GM12878 (cell line): ENCODE data around the gene KRTAP4-6. TPM values are rescaled to one million over a fixed set of nuclear protein-coding genes. Genes with fewer than 3 reads are reported as not detected.

Source experiments
- ATAC-seq: fragments of 200-7000 bp; cut with Tn5 transposase; 3 replicates; pipeline ENCODE4 v1.9.1; 2020; ENCODE audit warnings: mild to moderate bottlenecking, moderate library complexity
- BruUV-seq: library from RNA; stranded (reverse); fragments of 400-500 nt; replicated peaks from 2 replicates; lab custom pipeline; 2021; lab: Mats Ljungman, UMichigan
- CTCF ChIA-PET: fragments of 300-600 bp; sonication (Branson Sonifier 250); formaldehyde crosslinking; extraction: SDS; loops from one replicate; lab custom pipeline; 2021; ENCODE audit warnings: inconsistent platforms; lab: Yijun Ruan, JAX
- POLR2A ChIA-PET: fragments of 350-600 bp; formaldehyde crosslinking; extraction: SDS; loops from one replicate; lab custom pipeline; 2021; ENCODE audit warnings: inconsistent platforms; lab: Charles Lee
- RAD21 ChIA-PET: fragments of 300-600 bp; sonication (Branson Sonifier 250); formaldehyde crosslinking; loops from one replicate; lab custom pipeline; 2023; ENCODE audit warnings: antibody characterized with exemption; ENCODE audit not compliant: unreplicated experiment; lab: Charles Lee
- SMC1A ChIA-PET: fragments of 300-600 bp; sonication (Branson Sonifier 250); formaldehyde crosslinking; loops from one replicate; lab custom pipeline; 2023; ENCODE audit not compliant: unreplicated experiment, uncharacterized antibody; lab: Charles Lee
- DNase-seq: peaks from one replicate; pipeline ENCODE4 v3.0.0-alpha.2; 2011; ENCODE audit warnings: low read depth, low spot score
- FAIRE-seq: peaks from 3 replicates; lab custom pipeline; 2011; peaks lifted over from hg19 to GRCh38; lab: Jason Lieb, UNC
- H2AFZ ChIP-seq: 2 replicates; pipeline ENCODE4 v1.6.0; 2011; ENCODE audit warnings: low read depth, low read length, control low read depth; ENCODE audit not compliant: control insufficient read depth
- H3K27ac ChIP-seq: 2 replicates; pipeline ENCODE4 v1.5.1; 2011; ENCODE audit warnings: control low read depth; ENCODE audit not compliant: control insufficient read depth, insufficient read depth
- H3K27me3 ChIP-seq, 2 experiments: replicated peaks in 1 of 2; 2 replicates each; pipeline versions ENCODE4 v1.6.0 to v1.6.1; 2011; ENCODE audit warnings: low read length in 1 of 2; ENCODE audit not compliant: control insufficient read depth in 2 of 2, insufficient read depth in 2 of 2
- H3K36me3 ChIP-seq, 2 experiments: 2 replicates each; pipeline ENCODE4 v1.5.1; 2011; ENCODE audit warnings: low read length in 1 of 2; ENCODE audit not compliant: control insufficient read depth in 2 of 2, insufficient read depth in 2 of 2
- H3K4me1 ChIP-seq: 2 replicates; pipeline ENCODE4 v1.6.1; 2011; ENCODE audit warnings: mild to moderate bottlenecking, low read length, moderate library complexity, mixed read lengths; ENCODE audit not compliant: control insufficient read depth, insufficient read depth
- H3K4me2 ChIP-seq: 2 replicates; pipeline ENCODE4 v1.6.0; 2011; ENCODE audit warnings: control low read depth; ENCODE audit not compliant: control insufficient read depth, insufficient read depth
- H3K4me3 ChIP-seq: fragments of 200-600 bp; sonication (generic); 2 replicates; pipeline ENCODE4 v1.5.1; 2016
- H3K79me2 ChIP-seq: 2 replicates; pipeline ENCODE4 v1.6.0; 2011; ENCODE audit warnings: low read length; ENCODE audit not compliant: control insufficient read depth, insufficient read depth
- H3K9ac ChIP-seq: 2 replicates; pipeline ENCODE4 v1.8.0; 2011; ENCODE audit warnings: low read length, control low read depth, mixed read lengths; ENCODE audit not compliant: control insufficient read depth, insufficient read depth
- H3K9me3 ChIP-seq: replicated peaks from 3 replicates; pipeline ENCODE4 v1.5.1; 2011; ENCODE audit warnings: mild to moderate bottlenecking, low read length; ENCODE audit not compliant: control insufficient read depth, insufficient read depth
- H4K20me1 ChIP-seq: 2 replicates; pipeline ENCODE4 v1.6.0; 2011; ENCODE audit not compliant: control insufficient read depth, insufficient read depth
- ASH2L ChIP-seq: fragments of 300-600, 200-600 bp; sonication (generic); IDR thresholded peaks from 2 replicates; pipeline ENCODE4 v1.6.1; 2017; ENCODE audit warnings: low read depth, mild to moderate bottlenecking, borderline replicate concordance
- GATAD2B ChIP-seq: fragments of 450-650 bp; conservative IDR thresholded peaks from 2 replicates; pipeline ENCODE4 v1.6.1; 2017; ENCODE audit warnings: low read depth, mild to moderate bottlenecking, moderate library complexity
- NR2C1 ChIP-seq: fragments of 450-650 bp; IDR thresholded peaks from 2 replicates; pipeline ENCODE4 v1.6.1; 2017; ENCODE audit warnings: antibody characterized with exemption, mild to moderate bottlenecking, moderate library complexity
- NRF1 ChIP-seq: conservative IDR thresholded peaks from 2 replicates; pipeline ENCODE4 v1.6.1; 2011; ENCODE audit warnings: mild to moderate bottlenecking, low read depth, low read length, improper control_type of control experiment
- SREBF1 ChIP-seq: IDR thresholded peaks from 2 replicates; pipeline ENCODE4 v1.6.1; 2012; ENCODE audit warnings: mild to moderate bottlenecking, low read length
- ZNF217 ChIP-seq: fragments of 450-650 bp; IDR thresholded peaks from 2 replicates; pipeline ENCODE4 v1.6.1; 2017; ENCODE audit warnings: antibody characterized with exemption, mild to moderate bottlenecking
- WGBS: methylation state at CpG from one replicate; pipeline ENCODE4 v1.1.6; 2016; ENCODE audit warnings: low lambda C conversion rate; ENCODE audit not compliant: insufficient replicate concordance, insufficient coverage; ENCODE audit errors: missing lambda C conversion rate; 5-methylcytosine and 5-hydroxymethylcytosine counted together
- in situ Hi-C: fragments of 300-500 bp; cut with MboI; formaldehyde crosslinking; loops from 9 replicates; pipeline ENCODE4 v1.14.3; 2018; ENCODE audit warnings: mixed read lengths
- intact Hi-C: fragments of 100-400 bp; cut with micrococcal nuclease; formaldehyde crosslinking; loops from one replicate; pipeline ENCODE4 v1.14.2; 2022; ENCODE audit not compliant: unreplicated experiment
- polyA plus RNA-seq, 11 experiments: library from polyadenylated mRNA; depleted of rRNA in 4 of 11; unstranded in 6 of 11; stranded (reverse) in 5 of 11; fragments of >200 nt; fragmentation: Nextera tagmentation in 4 of 11; fragmentation: Illumina TruSeq in 1 of 11; extraction: Ambion mirVana in 4 of 11; extraction: Trizol in 1 of 11; gene quantifications; 1 replicate in 1 of 11; 2 replicates in 10 of 11; pipeline versions ENCODE4 v1.2.1 to v1.2.3, GENCODE V29; 2011 to 2016; ENCODE audit warnings: inconsistent platforms in 2 of 11, missing spikeins in 2 of 11, low read depth in 1 of 11
- total RNA-seq, 4 experiments: library from RNA; depleted of rRNA in 3 of 4; stranded (reverse); fragments of >200 nt in 3 of 4; fragmentation: Illumina TruSeq in 1 of 4; extraction: Trizol in 1 of 4; gene quantifications; 2 replicates each; pipeline versions ENCODE4 v1.2.1 to v1.2.3, GENCODE V29; 2013 to 2021
- TF ChIP-seq, protein P1 (sequence below): fragments of 450-650 bp; IDR thresholded peaks from 2 replicates; pipeline ENCODE4 v1.6.1; 2016; ENCODE audit warnings: mild to moderate bottlenecking

Gene KRTAP4-6
- total and polyA plus RNA-seq, 10 of the 15 experiments (the other 5 are each of a cell fraction or from before 2014, with no cell fraction given): not detected

DNA sequence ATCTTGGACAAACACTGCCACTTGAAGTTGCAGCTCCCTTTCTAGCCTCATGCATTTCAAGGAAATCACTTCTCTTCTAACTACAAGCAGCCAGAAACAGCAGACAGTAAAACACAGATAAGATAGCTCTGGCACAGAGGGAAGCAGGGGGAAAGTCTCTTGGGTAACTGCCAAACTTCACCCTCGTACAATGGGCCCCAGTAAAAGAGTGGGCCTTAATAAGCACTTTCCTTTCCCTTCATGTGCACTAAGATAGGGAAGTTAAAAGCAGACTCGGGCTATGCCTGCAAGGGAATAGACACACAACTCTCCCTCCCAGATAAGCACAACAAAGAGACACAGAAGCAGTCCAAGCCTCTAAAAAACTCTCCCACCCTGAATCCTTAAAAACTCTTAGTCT, 13.5 kb upstream of the KRTAP4-6 start:
- Histone ChIP-seq H3K4me2 (no peak overlapping the region), H2AFZ (no peak overlapping the region)
- BruUV-seq: no TSS peak

DNA sequence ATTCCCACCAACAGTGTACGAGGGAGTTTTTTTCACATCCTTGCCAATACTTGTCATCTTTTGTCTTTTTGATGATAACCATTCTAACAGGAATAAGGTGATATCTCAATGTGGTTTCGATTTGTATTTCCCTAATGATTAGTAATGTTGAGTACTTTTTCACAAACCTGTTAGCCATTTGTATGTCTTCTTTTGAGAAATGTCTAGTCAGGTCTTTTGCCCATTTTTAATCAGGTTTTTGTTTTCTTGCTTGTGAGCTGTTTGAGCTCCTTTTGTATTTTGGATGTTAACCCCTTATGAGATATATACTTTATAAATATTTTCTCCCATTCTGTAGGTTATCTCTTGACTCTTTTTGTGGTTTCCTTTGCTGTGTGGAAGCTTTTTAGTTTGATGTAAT, 11.2 kb upstream of the KRTAP4-6 start:
- ChIA-PET SMC1A (no interaction called here), CTCF (no interaction called here), RAD21 (no interaction called here)
- Histone ChIP-seq H3K27me3 (no peaks in the 10 kb centered on the region), H2AFZ (no peak overlapping the region), H4K20me1 (no peaks in the 10 kb centered on the region), H3K36me3 (no peaks in the 10 kb centered on the region), H3K9ac (no peak overlapping the region), H3K4me3 (no peak overlapping the region), H3K4me2 (no peak overlapping the region), H3K9me3 (no peaks in the 10 kb centered on the region)
- FAIRE-seq: no peak
- 4% methylated on average over 2 of the region's 2 CpGs for WGBS
- in situ Hi-C loops (no loop called here), intact Hi-C loops (no loop called here)
- no peak for ATAC-seq
- TF ChIP-seq SREBF1: no peak
- TF ChIP-seq, protein P1, sequence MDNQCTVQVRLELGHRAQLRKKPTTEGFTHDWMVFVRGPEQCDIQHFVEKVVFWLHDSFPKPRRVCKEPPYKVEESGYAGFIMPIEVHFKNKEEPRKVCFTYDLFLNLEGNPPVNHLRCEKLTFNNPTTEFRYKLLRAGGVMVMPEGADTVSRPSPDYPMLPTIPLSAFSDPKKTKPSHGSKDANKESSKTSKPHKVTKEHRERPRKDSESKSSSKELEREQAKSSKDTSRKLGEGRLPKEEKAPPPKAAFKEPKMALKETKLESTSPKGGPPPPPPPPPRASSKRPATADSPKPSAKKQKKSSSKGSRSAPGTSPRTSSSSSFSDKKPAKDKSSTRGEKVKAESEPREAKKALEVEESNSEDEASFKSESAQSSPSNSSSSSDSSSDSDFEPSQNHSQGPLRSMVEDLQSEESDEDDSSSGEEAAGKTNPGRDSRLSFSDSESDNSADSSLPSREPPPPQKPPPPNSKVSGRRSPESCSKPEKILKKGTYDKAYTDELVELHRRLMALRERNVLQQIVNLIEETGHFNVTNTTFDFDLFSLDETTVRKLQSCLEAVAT: no peak
- TF ChIP-seq NRF1: no peak
- no peak for TF ChIP-seq GATAD2B
- no peak for TF ChIP-seq ASH2L
- TF ChIP-seq NR2C1: no peak
- TF ChIP-seq, all 136 proteins: peak for 0
- no peak overlapping the region for H3K27ac ChIP-seq
- no peaks in the 10 kb centered on the region for H3K4me1 ChIP-seq
- POLR2A ChIA-PET: no interaction called here
- no TSS peak for BruUV-seq
- H3K79me2 ChIP-seq: no peaks in the 10 kb centered on the region
- DNase-seq: no peak

More for the DNA sequence above, 13.5 kb upstream of the KRTAP4-6 start:
- DNase-seq: no peak
- no peak for TF ChIP-seq ZNF217
- TF ChIP-seq, all 136 proteins: peak for 0
- in situ Hi-C loops: no loop called here
- Histone ChIP-seq H3K4me3 (no peak overlapping the region), H3K36me3 (no peaks in the 10 kb centered on the region), H4K20me1 (no peaks in the 10 kb centered on the region), H3K9ac (no peak overlapping the region), H3K27ac (no peak overlapping the region), H3K9me3 (no peaks in the 10 kb centered on the region), H3K27me3 (no peaks in the 10 kb centered on the region), H3K4me1 (no peaks in the 10 kb centered on the region), H3K79me2 (no peaks in the 10 kb centered on the region)
- FAIRE-seq: no peak
- POLR2A ChIA-PET: no interaction called here
- no peak for ATAC-seq
- SMC1A ChIA-PET: no interaction called here
- 0% methylated on average over 2 of the region's 2 CpGs for WGBS
- RAD21 ChIA-PET: no interaction called here
- intact Hi-C loops: no loop called here
- CTCF ChIA-PET: no interaction called here
